A549 (cell line): Measurements from ENCODE around the gene IER5L. TPM values are rescaled to one million over a fixed set of nuclear protein-coding genes. Genes with fewer than 3 reads are reported as not detected.

ENCODE experiments used
- ATAC-seq, 2 experiments: fragments of 200-7000 bp in 1 of 2; fragments of >200 bp in 1 of 2; cut with Nextera tagmentation in 1 of 2; cut with Tn5 transposase in 1 of 2; 3 replicates each; pipeline versions ENCODE4 v1.8.0 to v1.9.1; 2018 to 2020; ENCODE audit warnings: mild to moderate bottlenecking in 1 of 2, moderate library complexity in 1 of 2
- CTCF ChIA-PET: fragments of 300-600 bp; sonication (Branson Sonifier 250); formaldehyde crosslinking; extraction: SDS; loops from one replicate; lab custom pipeline; 2021; ENCODE audit warnings: antibody characterized with exemption, inconsistent platforms; lab: Yijun Ruan, JAX
- POLR2A ChIA-PET: fragments of 350-600 bp; formaldehyde crosslinking; extraction: SDS; loops from one replicate; lab custom pipeline; 2021; ENCODE audit warnings: antibody characterized with exemption, inconsistent platforms; lab: Yijun Ruan, JAX
- DNase-seq, 2 experiments: peaks; one replicate each; pipeline versions ENCODE4 v3.0.0 to v3.0.0-alpha.2; 2011 to 2016; ENCODE audit warnings: low read depth in 1 of 2, low spot score in 1 of 2
- FAIRE-seq: peaks from 2 replicates; lab custom pipeline; 2011; peaks lifted over from hg19 to GRCh38; lab: Jason Lieb, UNC
- H3K27ac ChIP-seq, 2 experiments: fragments of >200 bp; sonication (Bioruptor Twin); formaldehyde crosslinking; 3 replicates each; pipeline ENCODE4 v1.5.1; 2016 to 2017
- H3K4me1 ChIP-seq: fragments of >200 bp; sonication (Bioruptor Twin); formaldehyde crosslinking; 3 replicates; pipeline ENCODE4 v1.6.1; 2016
- H3K4me2 ChIP-seq: fragments of >200 bp; sonication (Bioruptor Twin); formaldehyde crosslinking; 3 replicates; pipeline ENCODE4 v1.6.1; 2016
- H3K4me3 ChIP-seq: fragments of >200 bp; sonication (Bioruptor Twin); formaldehyde crosslinking; 3 replicates; pipeline ENCODE4 v1.5.1; 2016
- H3K9me3 ChIP-seq: fragments of >200 bp; sonication (Bioruptor Twin); formaldehyde crosslinking; 3 replicates; pipeline ENCODE4 v1.6.1; 2016
- CBX8 ChIP-seq: fragments of 200-600 bp; sonication (generic); IDR thresholded peaks from 2 replicates; pipeline ENCODE4 v1.6.1; 2016
- CTCF ChIP-seq: fragments of >200 bp; sonication (Bioruptor Twin); formaldehyde crosslinking; IDR thresholded peaks from 3 replicates; pipeline ENCODE4 v1.5.1; 2016
- EHF ChIP-seq: fragments of 250-450 bp; sonication (Bioruptor Pico); IDR thresholded peaks from 2 replicates; pipeline ENCODE4 v1.5.0; 2020; ENCODE audit warnings: mild to moderate bottlenecking
- EP300 ChIP-seq, 2 experiments: fragments of >200 bp; sonication (Bioruptor Twin); formaldehyde crosslinking; IDR thresholded peaks; 2 replicates in 1 of 2; 3 replicates in 1 of 2; pipeline ENCODE4 v1.6.1; 2016 to 2017
- ESRRA ChIP-seq: fragments of 150-350 bp; IDR thresholded peaks from 2 replicates; pipeline ENCODE4 v1.6.1; 2014; ENCODE audit warnings: mild to moderate bottlenecking, low read length, borderline replicate concordance
- FOSL2 ChIP-seq, 2 experiments: fragments of 450-650 bp in 1 of 2; fragments of >200 bp in 1 of 2; sonication (Bioruptor Twin) in 1 of 2; formaldehyde crosslinking; IDR thresholded peaks; 2 replicates each; pipeline versions ENCODE4 v1.5.0 to v1.6.1; 2016 to 2020; ENCODE audit warnings: mild to moderate bottlenecking in 1 of 2, moderate library complexity in 1 of 2
- FOXS1 ChIP-seq: fragments of 250-450 bp; sonication (Bioruptor Pico); IDR thresholded peaks from 2 replicates; pipeline ENCODE4 v1.5.0; 2020; ENCODE audit warnings: mild to moderate bottlenecking, moderate library complexity
- GATA3 ChIP-seq: IDR thresholded peaks from 2 replicates; pipeline ENCODE4 v1.6.1; 2012; ENCODE audit warnings: borderline replicate concordance
- HDAC2 ChIP-seq: fragments of 200-600 bp; sonication (generic); IDR thresholded peaks from 2 replicates; pipeline ENCODE4 v1.6.1; 2016
- HEYL ChIP-seq: fragments of 250-450 bp; sonication (Bioruptor Pico); IDR thresholded peaks from 2 replicates; pipeline ENCODE4 v1.8.0; 2021; ENCODE audit warnings: mild to moderate bottlenecking, moderate library complexity
- HMGXB4 ChIP-seq: fragments of 250-450 bp; sonication (Bioruptor Pico); IDR thresholded peaks from 2 replicates; pipeline ENCODE4 v1.5.0; 2021; ENCODE audit warnings: mild to moderate bottlenecking, moderate library complexity, borderline replicate concordance
- HOXA7 ChIP-seq: fragments of 250-450 bp; sonication (Bioruptor Pico); IDR thresholded peaks from 2 replicates; pipeline ENCODE4 v1.5.0; 2020; ENCODE audit warnings: mild to moderate bottlenecking, moderate library complexity
- JUNB ChIP-seq: fragments of >200 bp; sonication (Bioruptor Twin); formaldehyde crosslinking; IDR thresholded peaks from 2 replicates; pipeline ENCODE4 v1.6.1; 2016
- KDM1A ChIP-seq: fragments of 200-600 bp; sonication (generic); IDR thresholded peaks from 2 replicates; pipeline ENCODE4 v1.6.1; 2016; ENCODE audit warnings: low read depth, mild to moderate bottlenecking
- NPAS2 ChIP-seq: fragments of 250-450 bp; sonication (Bioruptor Pico); IDR thresholded peaks from 2 replicates; pipeline ENCODE4 v1.8.0; 2022; ENCODE audit warnings: mild to moderate bottlenecking, moderate library complexity, borderline replicate concordance
- NR3C1 ChIP-seq: fragments of >200 bp; sonication (Bioruptor Twin); formaldehyde crosslinking; IDR thresholded peaks from 3 replicates; pipeline ENCODE4 v1.6.1; 2017
- PHF8 ChIP-seq: fragments of 200-600 bp; sonication (generic); IDR thresholded peaks from 2 replicates; pipeline ENCODE4 v1.6.1; 2016; ENCODE audit warnings: low read depth, mild to moderate bottlenecking, antibody characterized with exemption, moderate library complexity, borderline replicate concordance
- POLR2A ChIP-seq: IDR thresholded peaks from 2 replicates; pipeline ENCODE4 v1.6.1; 2012; ENCODE audit warnings: mild to moderate bottlenecking, low read length
- POLR2AphosphoS2 ChIP-seq: conservative IDR thresholded peaks from 2 replicates; pipeline ENCODE4 v1.6.1; 2012; ENCODE audit warnings: low read length, improper control_type of control experiment, inconsistent platforms
- RAD21 ChIP-seq, 2 experiments: fragments of >200 bp in 1 of 2; sonication (Bioruptor Twin) in 1 of 2; formaldehyde crosslinking in 1 of 2; IDR thresholded peaks in 1 of 2; conservative IDR thresholded peaks in 1 of 2; 2 replicates in 1 of 2; 3 replicates in 1 of 2; pipeline ENCODE4 v1.6.1; 2012 to 2018; ENCODE audit warnings: inconsistent platforms in 1 of 2
- RCOR1 ChIP-seq: fragments of 150-350 bp; IDR thresholded peaks from 2 replicates; pipeline ENCODE4 v1.6.1; 2014; ENCODE audit warnings: antibody characterized with exemption, low read length, low read depth
- RFX5 ChIP-seq: fragments of 450-650 bp; IDR thresholded peaks from 2 replicates; pipeline ENCODE4 v1.7.1; 2014; ENCODE audit warnings: antibody characterized with exemption, mild to moderate bottlenecking, moderate library complexity
- RNF2 ChIP-seq: fragments of 200-600 bp; sonication (generic); IDR thresholded peaks from 2 replicates; pipeline ENCODE4 v1.6.1; 2016; ENCODE audit warnings: low read depth, mild to moderate bottlenecking, antibody characterized with exemption, moderate library complexity, borderline replicate concordance
- SMC3 ChIP-seq: fragments of >200 bp; sonication (Bioruptor Twin); formaldehyde crosslinking; IDR thresholded peaks from 3 replicates; pipeline ENCODE4 v1.6.1; 2018; ENCODE audit warnings: inconsistent platforms
- ZC3H11A ChIP-seq: fragments of 450-650 bp; IDR thresholded peaks from 2 replicates; pipeline ENCODE4 v1.6.1; 2014; ENCODE audit warnings: antibody characterized with exemption, mild to moderate bottlenecking
- ZSCAN20 ChIP-seq: fragments of 250-450 bp; sonication (Bioruptor Pico); IDR thresholded peaks from 2 replicates; pipeline ENCODE4 v1.8.0; 2022; ENCODE audit warnings: mild to moderate bottlenecking, moderate library complexity
- WGBS: methylation state at CpG from one replicate; pipeline ENCODE4 v1.1.6; 2017; ENCODE audit errors: missing lambda C conversion rate; 5-methylcytosine and 5-hydroxymethylcytosine counted together
- polyA plus RNA-seq, 4 experiments: library from polyadenylated mRNA; depleted of rRNA in 3 of 4; stranded (reverse); fragments of >200 nt; fragmentation: RNase III in 1 of 4; extraction: RNeasy Plus Mini Kit Qiagen cat#74134 plus additional on column Dnase treatment in 1 of 4; gene quantifications; 2 replicates in 3 of 4; 3 replicates in 1 of 4; pipeline ENCODE4 v1.2.3, GENCODE V29; 2011 to 2017
- TF ChIP-seq, protein P1 (sequence below): IDR thresholded peaks from 2 replicates; pipeline ENCODE4 v1.6.1; 2012
- TF ChIP-seq, protein P2 (sequence below): fragments of 450-650 bp; IDR thresholded peaks from 2 replicates; pipeline ENCODE4 v1.6.1; 2014; ENCODE audit warnings: antibody characterized with exemption
- TF ChIP-seq, protein P3 (sequence below): fragments of >200 bp; sonication (Bioruptor Twin); formaldehyde crosslinking; IDR thresholded peaks from 3 replicates; pipeline ENCODE4 v1.6.1; 2016
- TF ChIP-seq, protein P4 (sequence below): fragments of 250-450 bp; sonication (Bioruptor Pico); IDR thresholded peaks from 2 replicates; pipeline ENCODE4 v1.5.0; 2020; ENCODE audit warnings: low read depth, mild to moderate bottlenecking, moderate library complexity

IER5L gene
- polyA plus RNA-seq, 2 of the 4 experiments (the other 2 are of a cell fraction) = 25.1 to 67.5 TPM

DNA sequence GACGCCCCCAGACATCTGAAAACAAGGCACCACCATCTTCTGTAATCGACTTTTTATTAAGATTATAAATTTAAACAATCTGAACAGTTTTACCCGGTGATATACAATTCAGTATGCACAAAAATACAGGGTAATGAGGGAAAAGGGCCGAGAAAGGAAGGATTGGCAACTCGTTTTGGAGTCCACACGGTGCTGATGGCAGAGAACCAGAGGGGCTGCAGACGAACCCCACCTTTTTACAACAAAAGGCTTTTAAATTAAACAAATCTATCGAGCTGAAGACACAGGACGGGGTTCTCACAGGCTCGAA lies 2.6 kb downstream of the IER5L start:
- TF ChIP-seq CTCF (no peak), KDM1A (no peak), FOSL2 (IDR thresholded peaks at IDR 0.05) (no peak), FOSL2 (CRISPR knock-in tag; IDR thresholded peaks at IDR 0.05) (no peak), GATA3 (no peak), ZC3H11A (no peak), FOXS1 (CRISPR knock-in tag) (no peak), HEYL (CRISPR knock-in tag) (no peak), POLR2A (no peak), RNF2 (no peak), ESRRA (no peak), PHF8 (no peak), HOXA7 (CRISPR knock-in tag) (no peak), SMC3 (no peak)
- TF ChIP-seq, protein P1, sequence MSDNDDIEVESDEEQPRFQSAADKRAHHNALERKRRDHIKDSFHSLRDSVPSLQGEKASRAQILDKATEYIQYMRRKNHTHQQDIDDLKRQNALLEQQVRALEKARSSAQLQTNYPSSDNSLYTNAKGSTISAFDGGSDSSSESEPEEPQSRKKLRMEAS = no peak; the same call in 1 of the 2 replicates
- TF ChIP-seq, protein P2, sequence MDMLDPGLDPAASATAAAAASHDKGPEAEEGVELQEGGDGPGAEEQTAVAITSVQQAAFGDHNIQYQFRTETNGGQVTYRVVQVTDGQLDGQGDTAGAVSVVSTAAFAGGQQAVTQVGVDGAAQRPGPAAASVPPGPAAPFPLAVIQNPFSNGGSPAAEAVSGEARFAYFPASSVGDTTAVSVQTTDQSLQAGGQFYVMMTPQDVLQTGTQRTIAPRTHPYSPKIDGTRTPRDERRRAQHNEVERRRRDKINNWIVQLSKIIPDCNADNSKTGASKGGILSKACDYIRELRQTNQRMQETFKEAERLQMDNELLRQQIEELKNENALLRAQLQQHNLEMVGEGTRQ = no peak
- peak overlapping the region; percentile 99 for H3K27ac ChIP-seq
- ATAC-seq (no peak), FAIRE-seq (no peak), DNase-seq (no peak)
- ChIA-PET CTCF (interaction anchor here (0.9 to 38.0 kb wide), 19 partner anchors 9 to 450 kb away, joined by 3 to 1029 read pairs (median 17); partner anchors contain the start of genes C9orf50 and NTMT1), POLR2A (interaction anchor here (0.7 to 7.3 kb wide), 16 partner anchors 9 to 962 kb away, joined by 3 to 171 read pairs (median 8); partner anchors contain the start of genes MIGA2 and NTMT1)
- H3K4me2 ChIP-seq = peak overlapping the region; percentile 96
- peaks cover 49% of the 10 kb centered on the region for H3K4me1 ChIP-seq
- peak overlapping the region; percentile 87 for H3K4me3 ChIP-seq
- 2% methylated on average over 10 of the region's 10 CpGs for WGBS
- H3K9me3 ChIP-seq = no peaks in the 10 kb centered on the region

DNA sequence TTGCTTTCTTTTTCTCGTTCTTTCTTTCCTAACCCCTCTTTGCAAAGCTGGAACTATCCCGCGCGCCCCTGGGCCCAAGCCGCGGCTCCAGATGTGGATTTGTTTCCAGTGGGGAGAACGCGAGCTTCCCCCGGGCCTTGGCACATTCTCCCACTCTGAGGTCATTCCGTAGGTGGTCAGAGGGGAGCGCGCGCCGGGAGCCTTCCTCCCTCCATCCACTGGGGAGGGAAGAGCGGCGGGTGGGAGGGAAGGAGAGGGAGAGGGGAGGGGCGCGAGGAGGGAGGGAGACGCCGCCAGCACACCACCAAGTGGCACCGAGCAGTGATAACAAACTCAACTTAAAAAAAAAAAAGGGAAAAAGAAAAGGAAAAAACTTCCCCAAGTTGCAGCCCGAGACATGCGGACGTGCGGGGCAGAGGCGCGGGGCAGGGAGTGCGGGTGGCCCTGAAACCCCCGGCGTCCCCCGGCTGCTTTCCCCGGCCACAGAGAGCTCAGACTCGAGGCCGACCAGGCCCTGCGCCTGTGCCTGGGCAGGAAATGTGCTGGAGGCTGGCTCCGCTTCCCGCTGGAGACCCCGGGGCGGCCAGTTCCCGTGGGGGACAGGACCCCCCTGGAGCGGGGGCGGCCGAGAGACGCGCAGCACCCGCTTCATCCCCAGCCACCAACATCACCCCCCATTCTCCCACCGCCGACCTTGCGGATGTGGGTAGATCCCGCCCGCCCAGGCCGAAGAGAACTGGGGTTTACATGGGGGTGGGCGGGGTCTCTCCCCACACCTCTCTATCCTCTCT lies 3.1 kb downstream of the IER5L start:
- H3K4me3 ChIP-seq = peak overlapping the region; percentile 87
- WGBS = under 1% methylated on average over 35 of the region's 53 CpGs
- FAIRE-seq = no peak
- ChIA-PET CTCF (interaction anchor here (0.6 to 38.0 kb wide), 55 partner anchors 9 to 630 kb away, joined by 3 to 1029 read pairs (median 5); partner anchors contain the start of genes C9orf50 and NTMT1), POLR2A (interaction anchor here (0.6 to 7.3 kb wide), 27 partner anchors 8 to 963 kb away, joined by 3 to 171 read pairs (median 5); partner anchors contain the start of genes MIGA2 and NTMT1)
- H3K4me2 ChIP-seq = peak overlapping the region; percentile 96
- DNase-seq = peak; percentile 85 to 92
- peak; percentile 30 to 57 for ATAC-seq
- peaks cover 49% of the 10 kb centered on the region for H3K4me1 ChIP-seq
- no peaks in the 10 kb centered on the region for H3K9me3 ChIP-seq
- peak overlapping the region; percentile 99 for H3K27ac ChIP-seq
- TF ChIP-seq GATA3 (peak; percentile 41; the same call in 1 of the 2 replicates), EHF (CRISPR knock-in tag) (no peak), HMGXB4 (CRISPR knock-in tag) (no peak), RFX5 (no peak), RCOR1 (no peak), FOXS1 (CRISPR knock-in tag) (no peak), HDAC2 (no peak), ZC3H11A (no peak), CBX8 (no peak), NR3C1 (no peak), ESRRA (no peak), NPAS2 (no peak), JUNB (no peak; the same call in 1 of the 2 replicates), POLR2AphosphoS2 (no peak), RAD21 (conservative IDR thresholded peaks at IDR 0.05 in 1 of 2, IDR thresholded peaks at IDR 0.05 in 1 of 2) (peak in 1 of 2 experiments; percentile 37; a peak in 2 of 5 replicates), EP300 (IDR thresholded peaks at IDR 0.05) (no peak), ZSCAN20 (CRISPR knock-in tag) (no peak), SMC3 (0 out of 3 replicates have a peak, but pooled peaks have one; percentile 4)
- TF ChIP-seq, protein P1 = peak; percentile 13
- TF ChIP-seq, protein P3, sequence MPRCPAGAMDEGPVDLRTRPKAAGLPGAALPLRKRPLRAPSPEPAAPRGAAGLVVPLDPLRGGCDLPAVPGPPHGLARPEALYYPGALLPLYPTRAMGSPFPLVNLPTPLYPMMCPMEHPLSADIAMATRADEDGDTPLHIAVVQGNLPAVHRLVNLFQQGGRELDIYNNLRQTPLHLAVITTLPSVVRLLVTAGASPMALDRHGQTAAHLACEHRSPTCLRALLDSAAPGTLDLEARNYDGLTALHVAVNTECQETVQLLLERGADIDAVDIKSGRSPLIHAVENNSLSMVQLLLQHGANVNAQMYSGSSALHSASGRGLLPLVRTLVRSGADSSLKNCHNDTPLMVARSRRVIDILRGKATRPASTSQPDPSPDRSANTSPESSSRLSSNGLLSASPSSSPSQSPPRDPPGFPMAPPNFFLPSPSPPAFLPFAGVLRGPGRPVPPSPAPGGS = peak; percentile 11
- TF ChIP-seq, protein P4, sequence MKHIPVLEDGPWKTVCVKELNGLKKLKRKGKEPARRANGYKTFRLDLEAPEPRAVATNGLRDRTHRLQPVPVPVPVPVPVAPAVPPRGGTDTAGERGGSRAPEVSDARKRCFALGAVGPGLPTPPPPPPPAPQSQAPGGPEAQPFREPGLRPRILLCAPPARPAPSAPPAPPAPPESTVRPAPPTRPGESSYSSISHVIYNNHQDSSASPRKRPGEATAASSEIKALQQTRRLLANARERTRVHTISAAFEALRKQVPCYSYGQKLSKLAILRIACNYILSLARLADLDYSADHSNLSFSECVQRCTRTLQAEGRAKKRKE (CRISPR knock-in tag) = no peak
